Measurements from ENCODE around the gene PCED1A.

PCED1A gene

GRCh38 chr20:2840138-2840966 is at the start of gene PCED1A, which contains the start of gene VPS16:
Gene PCED1A, minus strand, starts transcription at chr20:2840655. Its CDS starts 743 bp downstream, at chr20:2839912.
Gene VPS16, plus strand, starts transcription at chr20:2840745. Its CDS starts 30 bp downstream, at chr20:2840775.
- Mint-ChIP-seq H3K4me1 (peaks cover 29% of the 10 kb centered on the region), H3K9me3 (no peaks in the 10 kb centered on the region), H3K27ac (ENCODE audit: low read depth) (peak within 1 kb of the TSS; percentile 77), H3K36me3 (ENCODE audit: insufficient read depth) (peaks cover 13% of the 10 kb centered on the region), H3K4me3 (peak within 1 kb of the TSS; percentile 83), H3K27me3 (no peaks in the 10 kb centered on the region)
- ATAC-seq (replicated peaks; ENCODE audit: extremely low read depth, poor library complexity, severe bottlenecking) (peak; percentile 100), DNase-seq (ENCODE audit: low spot score in 2 of 2) (peak; percentile 82 to 83)

DNA sequence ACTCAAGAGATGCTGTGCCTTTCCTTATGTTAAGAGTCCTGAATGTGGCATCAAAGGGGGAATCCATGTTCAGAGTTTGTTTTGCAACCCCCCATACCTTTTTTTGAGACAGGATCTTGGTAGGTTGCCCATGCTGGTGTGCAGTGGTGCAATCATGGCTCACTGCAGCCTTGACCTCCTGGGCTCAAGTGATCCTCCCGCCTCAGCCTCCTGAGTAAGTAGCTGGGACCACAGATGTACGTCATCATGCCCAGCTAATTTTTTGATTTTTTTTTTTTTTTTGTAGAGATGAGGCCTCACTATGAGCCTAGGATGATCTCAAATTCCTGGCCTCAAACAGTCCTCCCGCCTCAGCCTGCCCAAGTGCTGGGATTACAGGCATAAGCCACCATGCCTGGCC is 49.3 kb upstream of the PCED1A start:
- peaks cover 4% of the 10 kb centered on the region for H3K36me3 Mint-ChIP-seq (ENCODE audit: insufficient read depth)
- ATAC-seq (replicated peaks; ENCODE audit: extremely low read depth, poor library complexity, severe bottlenecking) (no peak), DNase-seq (ENCODE audit: low spot score in 2 of 2) (no peak)
- no peaks in the 10 kb centered on the region for H3K9me3 Mint-ChIP-seq
- H3K4me1 Mint-ChIP-seq, result peaks cover 63% of the 10 kb centered on the region
- no peak overlapping the region for H3K27ac Mint-ChIP-seq (ENCODE audit: low read depth)
- no peaks in the 10 kb centered on the region for H3K27me3 Mint-ChIP-seq
- H3K4me3 Mint-ChIP-seq, result no peak overlapping the region

DNA sequence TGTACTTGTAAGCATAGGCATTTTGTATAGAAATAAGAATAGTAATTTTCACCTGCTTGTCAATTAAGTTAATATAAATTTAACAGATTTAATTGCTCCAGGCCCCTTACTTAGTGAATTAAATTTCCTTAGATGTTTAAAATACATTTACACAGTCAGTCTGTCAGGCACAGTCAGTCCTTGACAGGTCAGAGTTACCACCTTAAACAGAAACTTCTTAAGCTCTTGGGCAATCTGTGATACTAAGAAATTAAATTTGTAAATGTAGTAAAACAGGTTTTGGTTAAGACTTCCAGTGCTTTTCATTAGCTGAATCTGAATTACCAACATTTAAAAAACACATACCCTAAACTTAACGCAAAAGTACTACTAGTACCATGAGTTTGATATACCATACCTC is 48.8 kb upstream of the PCED1A start:
- ATAC-seq (replicated peaks; ENCODE audit: extremely low read depth, poor library complexity, severe bottlenecking) (no peak), DNase-seq (ENCODE audit: low spot score in 2 of 2) (no peak)
- H3K4me1 Mint-ChIP-seq, result peaks cover 65% of the 10 kb centered on the region
- H3K9me3 Mint-ChIP-seq, result no peaks in the 10 kb centered on the region
- H3K27me3 Mint-ChIP-seq, result no peaks in the 10 kb centered on the region
- H3K27ac Mint-ChIP-seq (ENCODE audit: low read depth), result no peak overlapping the region
- H3K36me3 Mint-ChIP-seq (ENCODE audit: insufficient read depth), result peaks cover 4% of the 10 kb centered on the region
- H3K4me3 Mint-ChIP-seq, result no peak overlapping the region

GRCh38 chr20:2888224-2888955 is 47.9 kb upstream of the PCED1A start:
- Mint-ChIP-seq H3K4me1 (peaks cover 70% of the 10 kb centered on the region), H3K27ac (ENCODE audit: low read depth) (no peak overlapping the region), H3K36me3 (ENCODE audit: insufficient read depth) (peaks cover 6% of the 10 kb centered on the region), H3K4me3 (no peak overlapping the region), H3K27me3 (no peaks in the 10 kb centered on the region), H3K9me3 (no peaks in the 10 kb centered on the region)
- no peak for DNase-seq (ENCODE audit: low spot score in 2 of 2)
- no peak for ATAC-seq (replicated peaks; ENCODE audit: extremely low read depth, poor library complexity, severe bottlenecking)

DNA sequence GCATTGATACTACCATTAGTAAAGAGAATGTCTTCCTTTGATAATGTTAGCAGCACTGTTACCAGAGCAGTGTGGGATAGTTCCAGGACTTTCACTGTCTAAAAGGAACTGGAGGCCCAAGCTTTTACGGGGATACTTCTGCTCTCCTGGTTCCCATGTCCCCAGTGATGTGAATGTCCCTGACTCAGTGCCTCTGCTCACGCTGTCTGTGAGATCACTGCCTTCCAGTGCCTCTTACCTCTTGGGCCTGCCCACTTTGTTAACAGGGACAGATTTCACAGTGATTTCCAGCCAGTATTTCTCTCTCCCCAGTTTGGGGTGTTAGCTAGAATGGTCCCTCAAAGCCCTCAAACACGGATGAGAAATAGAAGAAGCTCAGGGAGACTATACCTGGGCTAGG is 47.3 kb upstream of the PCED1A start:
- Mint-ChIP-seq H3K9me3 (no peaks in the 10 kb centered on the region), H3K4me1 (peaks cover 70% of the 10 kb centered on the region), H3K27me3 (no peaks in the 10 kb centered on the region), H3K36me3 (ENCODE audit: insufficient read depth) (peaks cover 6% of the 10 kb centered on the region), H3K27ac (ENCODE audit: low read depth) (no peak overlapping the region), H3K4me3 (no peak overlapping the region)
- ATAC-seq (replicated peaks; ENCODE audit: extremely low read depth, poor library complexity, severe bottlenecking) (no peak), DNase-seq (ENCODE audit: low spot score in 2 of 2) (no peak)

- ATAC-seq (replicated peaks; ENCODE audit: extremely low read depth, poor library complexity, severe bottlenecking), result no peak
- H3K27ac Mint-ChIP-seq (ENCODE audit: low read depth), result no peak overlapping the region
- peaks cover 9% of the 10 kb centered on the region for H3K36me3 Mint-ChIP-seq (ENCODE audit: insufficient read depth)
- no peak overlapping the region for H3K4me3 Mint-ChIP-seq
- DNase-seq (ENCODE audit: low spot score in 2 of 2), result no peak
- no peaks in the 10 kb centered on the region for H3K9me3 Mint-ChIP-seq
- H3K4me1 Mint-ChIP-seq, result peaks cover 60% of the 10 kb centered on the region
- H3K27me3 Mint-ChIP-seq, result no peaks in the 10 kb centered on the region
Observed at GRCh38 chr20:2883726-2884637, 43.5 kb upstream of the PCED1A start.

GRCh38 chr20:2880650-2881049 is 40.2 kb upstream of the PCED1A start:
- Mint-ChIP-seq H3K4me3 (no peak overlapping the region), H3K27me3 (no peaks in the 10 kb centered on the region), H3K27ac (ENCODE audit: low read depth) (no peak overlapping the region), H3K36me3 (ENCODE audit: insufficient read depth) (peaks cover 16% of the 10 kb centered on the region), H3K4me1 (peaks cover 63% of the 10 kb centered on the region), H3K9me3 (no peaks in the 10 kb centered on the region)
- no peak for DNase-seq (ENCODE audit: low spot score in 2 of 2)
- ATAC-seq (replicated peaks; ENCODE audit: extremely low read depth, poor library complexity, severe bottlenecking), result no peak

DNA sequence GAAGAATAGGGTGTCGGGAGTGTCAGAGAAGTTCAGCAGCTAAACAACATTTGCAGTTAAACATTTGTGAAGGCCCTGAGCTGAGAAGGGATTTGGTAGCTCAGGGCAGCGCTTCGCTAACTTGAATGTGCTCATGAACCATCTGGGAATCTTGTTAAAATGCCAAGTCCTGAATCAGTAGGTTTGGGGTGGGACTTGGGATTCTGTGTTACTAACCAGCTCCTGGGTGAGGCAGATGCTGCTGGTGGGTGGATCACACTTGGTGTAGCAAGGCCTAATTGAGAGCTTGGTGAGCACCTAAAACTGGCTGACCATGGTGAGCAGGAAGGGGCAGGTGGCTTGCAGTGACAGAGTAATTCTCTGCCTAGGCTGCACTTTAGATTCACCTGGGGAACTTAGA is 38.7 kb upstream of the PCED1A start:
- H3K4me1 Mint-ChIP-seq, result peaks cover 65% of the 10 kb centered on the region
- ATAC-seq (replicated peaks; ENCODE audit: extremely low read depth, poor library complexity, severe bottlenecking) (no peak), DNase-seq (ENCODE audit: low spot score in 2 of 2) (no peak)
- H3K36me3 Mint-ChIP-seq (ENCODE audit: insufficient read depth), result peaks cover 15% of the 10 kb centered on the region
- H3K9me3 Mint-ChIP-seq, result no peaks in the 10 kb centered on the region
- peak overlapping the region; percentile 66 for H3K27ac Mint-ChIP-seq (ENCODE audit: low read depth)
- no peak overlapping the region for H3K4me3 Mint-ChIP-seq
- H3K27me3 Mint-ChIP-seq, result no peaks in the 10 kb centered on the region

DNA sequence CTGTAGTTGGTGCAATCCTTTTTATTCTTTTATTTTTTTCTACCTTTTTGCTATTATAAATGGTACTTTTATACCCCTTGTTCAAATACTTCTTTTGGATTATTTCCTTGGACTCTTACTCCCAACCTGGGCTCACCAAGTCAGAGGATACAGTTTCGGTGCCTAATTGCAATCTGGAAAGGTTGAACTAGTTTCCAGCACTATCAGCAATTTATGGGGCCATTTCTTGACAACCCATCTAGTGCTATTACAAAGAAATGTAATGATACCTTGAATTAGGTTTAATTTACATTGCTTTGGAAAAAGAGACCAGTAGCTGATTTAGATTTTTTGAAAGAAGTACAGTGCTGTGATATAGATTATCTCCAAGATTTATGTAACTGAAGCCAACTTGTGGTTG is 38.1 kb upstream of the PCED1A start:
- peaks cover 58% of the 10 kb centered on the region for H3K4me1 Mint-ChIP-seq
- H3K27ac Mint-ChIP-seq (ENCODE audit: low read depth), result peak overlapping the region; percentile 66
- no peaks in the 10 kb centered on the region for H3K9me3 Mint-ChIP-seq
- H3K36me3 Mint-ChIP-seq (ENCODE audit: insufficient read depth), result peaks cover 14% of the 10 kb centered on the region
- no peaks in the 10 kb centered on the region for H3K27me3 Mint-ChIP-seq
- ATAC-seq (replicated peaks; ENCODE audit: extremely low read depth, poor library complexity, severe bottlenecking) (no peak), DNase-seq (ENCODE audit: low spot score in 2 of 2) (no peak)
- H3K4me3 Mint-ChIP-seq, result no peak overlapping the region

DNA sequence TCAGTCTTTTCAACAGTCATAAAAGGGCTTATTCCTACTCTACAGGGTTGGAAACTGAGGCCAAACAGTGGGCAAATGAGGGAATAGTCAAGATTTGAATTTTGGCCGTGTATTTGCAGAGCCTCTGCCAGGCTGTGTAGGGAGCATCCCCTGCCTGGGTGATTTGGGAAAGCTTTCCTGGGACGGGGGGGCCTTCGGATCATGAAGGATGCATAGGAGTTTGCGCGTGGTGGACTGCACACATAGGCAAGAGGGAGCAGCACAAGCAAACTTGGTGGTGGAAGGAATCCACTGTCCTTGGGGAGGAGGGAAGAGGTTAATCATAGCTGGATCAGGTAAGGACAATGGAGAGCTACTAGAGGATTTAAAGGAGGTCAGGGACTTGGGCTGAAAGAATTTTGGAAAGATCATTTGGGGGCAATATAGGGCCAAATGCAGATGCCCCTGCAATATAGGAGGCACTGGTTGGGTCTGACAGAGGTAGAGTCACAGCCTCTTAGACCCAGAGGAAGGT is 35.3 kb upstream of the PCED1A start:
- no peak for ATAC-seq (replicated peaks; ENCODE audit: extremely low read depth, poor library complexity, severe bottlenecking)
- Mint-ChIP-seq H3K9me3 (no peaks in the 10 kb centered on the region), H3K36me3 (ENCODE audit: insufficient read depth) (peaks cover 19% of the 10 kb centered on the region), H3K4me3 (peak overlapping the region; percentile 90), H3K27me3 (no peaks in the 10 kb centered on the region), H3K4me1 (peaks cover 71% of the 10 kb centered on the region), H3K27ac (ENCODE audit: low read depth) (no peak overlapping the region)
- DNase-seq (ENCODE audit: low spot score in 2 of 2), result no peak

- DNase-seq (ENCODE audit: low spot score in 2 of 2) (no peak), ATAC-seq (replicated peaks; ENCODE audit: extremely low read depth, poor library complexity, severe bottlenecking) (no peak)
- no peaks in the 10 kb centered on the region for H3K9me3 Mint-ChIP-seq
- H3K4me1 Mint-ChIP-seq, result peaks cover 59% of the 10 kb centered on the region
- H3K36me3 Mint-ChIP-seq (ENCODE audit: insufficient read depth), result peaks cover 15% of the 10 kb centered on the region
- H3K27ac Mint-ChIP-seq (ENCODE audit: low read depth), result peak overlapping the region; percentile 76
- no peaks in the 10 kb centered on the region for H3K27me3 Mint-ChIP-seq
- peak overlapping the region; percentile 90 for H3K4me3 Mint-ChIP-seq
Observed at GRCh38 chr20:2874456-2874855, 34.0 kb upstream of the PCED1A start.

DNA sequence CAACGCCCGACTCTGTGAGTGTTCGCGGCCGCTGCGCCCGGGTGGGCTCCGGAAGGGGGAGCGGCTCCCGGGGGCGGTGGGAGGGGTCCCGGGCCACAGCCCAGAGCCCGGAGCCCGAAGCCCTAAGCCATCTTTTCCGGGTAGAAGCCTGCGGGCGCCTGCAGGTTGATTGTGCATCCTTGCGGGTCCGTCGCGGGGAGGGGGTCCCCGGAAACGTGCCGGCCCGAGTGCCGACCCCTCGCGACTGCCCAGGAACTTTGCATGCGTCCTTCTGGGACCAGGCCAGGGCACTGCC is 33.2 kb upstream of the PCED1A start:
- Mint-ChIP-seq H3K36me3 (ENCODE audit: insufficient read depth) (peaks cover 15% of the 10 kb centered on the region), H3K27me3 (no peaks in the 10 kb centered on the region), H3K27ac (ENCODE audit: low read depth) (peak overlapping the region; percentile 76), H3K9me3 (no peaks in the 10 kb centered on the region), H3K4me1 (peaks cover 53% of the 10 kb centered on the region), H3K4me3 (peak overlapping the region; percentile 90)
- ATAC-seq (replicated peaks; ENCODE audit: extremely low read depth, poor library complexity, severe bottlenecking), result peak; percentile 21
- peak in 1 of 2 donors; percentile 38 for DNase-seq (ENCODE audit: low spot score in 2 of 2)
